NCI-H345 (cell line): ENCODE measurements around the gene TMEM80.

Experiments used
- DNase-seq: peaks from one replicate; lab custom pipeline; 2025; lab: John Stamatoyannopoulos, UW

TMEM80 gene

GRCh38 chr11:699753-700152 is 4.1 kb downstream of the TMEM80 start:
- DNase-seq = no peak

- DNase-seq = no peak
Measured at GRCh38 chr11:701741-702461, 6.3 kb downstream of the TMEM80 start.

GRCh38 chr11:702462-703461 is 7.1 kb downstream of the TMEM80 start:
- DNase-seq = no peak

DNA sequence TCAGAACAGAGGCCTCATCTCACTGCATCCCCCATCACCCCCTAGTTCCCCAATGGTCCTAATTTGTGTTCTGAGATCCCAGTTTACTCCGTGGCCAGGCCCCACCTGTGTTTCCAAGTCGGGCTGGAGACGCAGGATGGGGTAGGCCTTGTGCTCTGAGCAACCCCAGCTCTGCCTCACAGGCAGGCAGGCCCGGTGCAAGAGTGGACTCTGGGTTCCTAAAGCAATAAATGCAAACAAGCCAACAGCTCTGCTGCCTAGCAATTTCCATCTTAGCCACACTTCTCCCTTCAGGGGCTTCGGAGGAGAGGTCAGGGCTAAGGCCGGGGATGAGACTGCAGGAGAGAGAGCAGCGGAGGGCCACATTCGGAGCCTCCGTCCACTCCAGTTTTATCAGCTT is 7.9 kb downstream of the TMEM80 start:
- DNase-seq = no peak

DNA sequence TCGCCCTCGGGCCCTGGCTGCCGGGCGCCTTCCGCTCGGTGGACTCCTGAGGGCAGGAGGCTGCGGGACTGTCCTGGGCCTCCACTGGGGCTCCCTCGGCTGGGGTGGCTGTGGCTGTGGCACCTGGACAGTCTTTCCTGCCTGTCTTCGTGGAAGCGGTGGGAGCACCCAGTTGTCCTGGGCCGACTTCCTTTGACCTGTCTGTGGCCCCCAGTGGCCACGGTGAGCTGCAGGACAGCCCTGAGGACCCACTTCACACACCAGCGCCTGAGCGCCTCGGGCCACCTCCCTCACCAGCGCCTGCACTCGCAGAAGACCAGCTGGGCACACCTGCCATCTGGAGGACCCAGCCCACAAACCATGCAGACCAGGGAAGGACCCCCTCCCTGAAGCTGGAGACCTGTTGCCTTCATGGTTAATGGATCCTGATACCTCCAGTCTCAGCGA is 8.6 kb downstream of the TMEM80 start:
- no peak for DNase-seq

GRCh38 chr11:704781-705645 is 9.4 kb downstream of the TMEM80 start:
- no peak for DNase-seq

DNA sequence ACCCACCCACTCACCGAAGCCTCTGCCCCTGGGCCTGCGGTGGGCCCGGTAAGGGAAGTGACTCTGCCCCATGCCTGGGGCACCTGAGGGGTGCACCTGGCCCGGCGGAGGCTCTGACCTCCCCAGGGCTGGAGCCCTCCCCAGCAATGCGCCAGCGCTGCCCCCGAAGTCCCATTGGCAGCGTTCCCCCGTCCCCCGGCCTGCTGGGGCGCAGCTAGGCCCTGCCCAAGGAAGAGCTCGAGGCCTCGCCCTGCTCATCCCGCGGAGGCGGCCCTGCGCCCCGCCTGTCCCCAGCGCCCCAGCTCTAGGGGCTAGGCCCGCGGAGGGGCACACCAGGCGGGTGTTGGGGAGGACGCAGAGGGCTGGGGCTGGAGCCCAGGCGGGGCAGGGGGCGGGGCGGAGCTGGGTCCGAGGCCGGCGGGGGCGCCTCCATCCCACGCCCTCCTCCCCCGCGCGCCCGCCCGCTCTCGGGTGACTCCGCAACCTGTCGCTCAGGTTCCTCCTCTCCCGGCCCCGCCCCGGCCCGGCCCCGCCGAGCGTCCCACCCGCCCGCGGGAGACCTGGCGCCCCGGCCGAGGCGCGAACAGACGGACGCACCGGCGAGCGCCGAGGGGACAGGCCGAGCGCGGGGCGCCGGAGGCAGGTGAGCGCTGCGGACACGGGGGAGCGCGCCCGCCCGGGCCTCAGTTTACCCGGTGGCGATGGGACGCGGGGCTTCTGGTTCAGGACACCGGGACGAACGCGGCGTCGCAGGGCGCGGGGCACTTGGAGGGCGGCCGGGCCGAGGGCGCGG is 10.2 kb downstream of the TMEM80 start, which contains the start of gene EPS8L2:
Gene EPS8L2 (plus strand): TSS at position 586 of the 793 bp plus-strand sequence. CDS start 3,177 bp downstream, outside the sequence.
- no peak for DNase-seq

DNA sequence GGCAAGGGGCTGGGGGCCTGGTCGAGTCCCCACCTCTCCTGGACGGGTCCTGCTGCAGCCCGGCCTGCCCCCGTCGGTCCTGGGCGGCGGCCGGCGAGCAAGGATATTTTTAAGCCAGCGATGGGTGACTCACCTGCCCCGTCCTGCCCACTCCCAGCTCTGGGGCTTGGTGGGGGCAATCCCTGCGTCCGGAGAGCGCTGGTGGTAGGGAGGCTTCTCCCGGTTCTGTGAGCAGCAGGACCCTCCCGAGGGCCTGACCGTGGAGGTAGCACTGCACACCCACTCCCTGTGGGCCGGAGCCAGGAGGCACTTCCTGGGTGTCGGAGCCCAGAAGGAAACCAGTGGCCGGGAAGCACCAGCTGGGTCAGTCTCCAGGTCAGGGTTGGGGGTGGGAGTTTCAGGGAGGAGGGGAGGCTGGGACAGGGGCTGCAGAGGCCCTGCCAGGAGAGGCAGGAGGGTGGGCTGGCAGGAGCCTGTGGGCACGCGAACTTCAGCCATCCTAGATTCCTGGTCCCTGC is 10.9 kb downstream of the TMEM80 start:
- DNase-seq = no peak

GRCh38 chr11:706957-707816 is 11.6 kb downstream of the TMEM80 start:
- DNase-seq = no peak

DNA sequence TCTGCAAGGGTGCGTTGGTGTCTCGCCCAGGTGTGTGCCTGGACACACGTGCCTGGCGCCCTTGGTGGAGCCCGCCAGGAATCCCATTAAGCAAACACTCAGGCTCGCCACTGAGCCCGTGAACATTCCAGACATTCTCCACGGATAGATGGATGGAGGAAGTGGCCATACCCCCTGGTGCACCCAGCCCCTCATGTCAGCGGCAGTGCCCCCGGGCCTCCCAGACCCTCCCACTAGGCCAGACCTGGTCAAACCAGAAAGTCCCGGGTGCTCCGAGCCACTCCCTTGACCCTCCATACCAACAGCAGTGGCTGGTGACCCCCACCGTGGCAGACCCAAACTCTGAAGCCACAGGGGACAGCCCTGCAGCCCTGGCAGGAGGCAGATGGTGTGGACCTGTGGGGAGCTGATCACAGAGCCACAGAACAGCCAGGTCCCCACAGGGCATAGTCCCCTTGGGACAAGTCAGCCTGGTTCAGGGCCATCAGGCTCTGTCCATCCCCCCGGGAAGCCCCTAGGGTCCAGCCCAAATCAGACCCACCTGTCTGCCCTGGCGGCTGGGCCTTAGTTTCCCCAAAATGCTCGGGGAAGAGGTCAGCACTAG is 12.3 kb downstream of the TMEM80 start:
- no peak for DNase-seq

DNA sequence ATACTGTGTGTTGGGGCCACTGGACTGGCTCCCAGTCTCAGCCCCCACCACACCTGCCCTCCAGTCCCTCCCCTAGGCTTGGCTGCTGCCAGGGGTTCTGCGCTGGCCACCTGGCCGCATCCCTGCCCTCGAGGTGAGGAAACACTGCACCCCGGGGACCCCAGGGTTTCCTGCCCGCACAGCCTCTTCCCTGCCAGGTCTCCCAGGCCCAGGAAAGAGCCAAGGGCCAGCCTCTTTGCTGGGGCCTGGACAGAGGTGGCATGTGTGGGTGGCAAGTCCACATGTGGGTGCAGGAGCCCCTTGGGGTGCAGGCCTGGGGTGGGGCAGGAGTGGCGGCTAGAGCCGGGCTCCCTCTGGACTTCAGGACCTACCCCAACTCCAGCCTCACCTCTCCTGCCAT is 12.9 kb downstream of the TMEM80 start:
- no peak for DNase-seq

DNA sequence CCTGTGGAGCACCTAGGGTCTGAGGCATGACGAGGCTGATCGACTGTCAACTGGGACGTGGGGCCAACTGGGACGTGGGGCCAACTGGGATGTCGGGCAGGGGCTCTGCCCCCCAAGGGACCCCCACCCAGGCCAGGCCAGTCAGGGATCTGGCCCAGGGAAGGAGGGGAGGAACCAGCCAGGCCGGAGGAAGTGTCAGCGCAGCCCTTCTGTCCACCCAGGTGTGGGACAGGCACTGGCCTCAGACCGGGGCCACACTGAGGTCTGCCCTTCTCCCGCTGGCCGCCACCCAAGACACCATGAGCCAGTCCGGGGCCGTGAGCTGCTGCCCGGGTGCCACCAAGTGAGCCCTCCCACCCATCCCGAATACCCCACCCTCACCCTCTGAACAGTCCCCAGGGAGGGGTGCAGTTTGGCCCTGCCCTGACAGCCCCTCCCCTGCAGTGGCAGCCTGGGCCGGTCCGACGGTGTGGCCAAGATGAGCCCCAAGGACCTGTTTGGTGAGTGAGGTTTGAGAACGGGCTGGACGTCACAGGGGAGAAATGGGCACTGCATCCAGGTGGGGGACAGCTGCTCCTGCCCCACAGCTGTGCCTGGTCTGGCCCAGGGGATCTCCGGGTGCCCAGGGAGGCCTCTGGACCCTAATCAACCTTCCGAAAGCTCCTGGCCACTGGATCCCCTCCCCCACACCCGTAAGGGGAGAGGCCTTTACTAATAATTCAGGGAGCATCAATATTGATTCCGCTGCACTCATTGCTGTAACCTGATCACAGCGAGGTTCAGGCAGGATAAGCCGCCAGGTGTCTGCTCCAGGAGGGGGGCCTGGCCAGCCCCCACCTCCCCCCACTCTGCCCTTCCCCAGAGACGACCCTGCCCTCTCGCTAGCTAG is 13.7 kb downstream of the TMEM80 start:
- DNase-seq = no peak

DNA sequence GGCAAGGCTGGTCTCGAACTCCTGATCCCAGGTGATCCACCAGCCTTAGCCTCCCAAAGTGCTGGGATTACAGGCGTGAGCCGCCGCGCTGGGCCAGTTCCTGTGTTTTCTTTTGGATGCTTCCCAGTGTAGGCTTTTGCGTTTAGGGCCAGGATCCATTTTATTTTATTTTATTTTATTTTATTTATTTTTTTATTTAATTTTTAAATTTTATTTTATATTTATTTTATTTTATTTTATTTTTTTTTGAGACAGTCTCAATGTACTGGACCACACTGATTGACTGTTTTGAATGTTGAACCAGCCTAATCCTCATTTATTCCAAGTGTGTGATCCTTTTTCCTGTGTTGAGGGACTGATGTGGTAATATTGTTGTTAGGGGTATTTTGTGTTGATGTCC is 18.8 kb downstream of the TMEM80 start:
- no peak for DNase-seq

DNA sequence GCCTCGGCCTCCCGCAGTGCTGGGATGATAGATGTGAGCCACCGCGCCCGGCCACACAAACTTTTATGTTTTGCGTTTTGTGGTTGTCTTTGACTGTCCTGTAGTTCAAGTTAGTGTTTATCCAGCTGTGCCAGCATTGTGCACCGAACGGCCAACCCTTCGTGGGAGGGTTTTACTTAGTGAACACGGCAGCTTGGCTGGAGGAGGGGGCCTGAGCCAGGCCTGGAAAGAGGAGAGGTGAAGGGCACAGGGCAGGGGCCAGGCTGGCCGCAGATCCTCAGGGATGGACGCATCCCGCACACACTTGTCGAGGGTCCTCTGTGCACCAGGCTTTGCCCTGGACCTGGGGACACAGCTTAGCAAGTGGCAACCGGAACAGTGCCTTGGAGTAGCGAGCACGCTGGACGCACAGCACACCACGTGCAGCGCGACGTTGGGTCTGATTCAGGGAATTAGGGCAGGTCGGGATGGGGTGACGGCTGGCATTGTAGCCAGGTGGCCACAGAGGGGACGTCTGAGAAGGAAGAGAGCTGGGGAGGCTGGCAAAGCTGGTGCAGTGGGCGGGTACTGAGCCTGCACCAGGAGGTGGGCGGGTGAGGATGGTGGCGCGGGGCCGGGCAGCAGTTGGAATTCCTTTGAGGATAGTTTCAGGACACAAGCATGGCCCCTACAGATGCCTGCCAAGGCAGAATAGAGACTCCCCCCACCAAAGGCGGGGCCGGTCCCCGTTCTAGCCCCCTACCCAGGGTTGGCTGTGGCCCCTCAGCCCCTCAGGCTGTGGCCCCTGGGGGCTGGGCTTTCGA is 23.8 kb downstream of the TMEM80 start:
- no peak for DNase-seq

DNA sequence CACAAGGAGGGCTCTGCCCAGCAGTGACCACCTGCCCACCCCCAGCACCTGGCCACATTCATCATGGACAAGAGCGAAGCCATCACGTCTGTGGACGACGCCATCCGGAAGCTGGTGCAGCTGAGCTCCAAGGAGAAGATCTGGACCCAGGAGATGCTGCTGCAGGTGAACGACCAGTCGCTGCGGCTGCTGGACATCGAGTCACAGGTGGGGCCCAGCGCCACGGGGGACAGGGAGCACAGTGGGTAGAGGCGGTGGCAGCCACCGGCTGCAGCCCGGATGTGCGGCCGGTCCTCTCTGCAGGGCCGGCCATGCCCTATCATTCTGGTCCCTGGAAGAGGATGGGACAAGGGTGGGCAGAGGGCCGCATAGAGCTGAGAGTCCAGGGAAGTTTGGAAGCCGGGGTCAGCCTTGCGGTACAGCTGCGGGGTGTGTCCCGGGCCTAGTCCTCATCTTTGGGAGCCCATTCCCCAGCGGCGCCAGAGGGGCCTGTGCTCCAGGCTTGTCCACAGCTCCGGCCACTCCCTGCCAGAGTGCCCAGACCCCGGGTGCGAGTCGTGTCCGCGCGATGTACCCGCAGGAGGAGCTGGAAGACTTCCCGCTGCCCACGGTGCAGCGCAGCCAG is 24.5 kb downstream of the TMEM80 start:
- DNase-seq = no peak

DNA sequence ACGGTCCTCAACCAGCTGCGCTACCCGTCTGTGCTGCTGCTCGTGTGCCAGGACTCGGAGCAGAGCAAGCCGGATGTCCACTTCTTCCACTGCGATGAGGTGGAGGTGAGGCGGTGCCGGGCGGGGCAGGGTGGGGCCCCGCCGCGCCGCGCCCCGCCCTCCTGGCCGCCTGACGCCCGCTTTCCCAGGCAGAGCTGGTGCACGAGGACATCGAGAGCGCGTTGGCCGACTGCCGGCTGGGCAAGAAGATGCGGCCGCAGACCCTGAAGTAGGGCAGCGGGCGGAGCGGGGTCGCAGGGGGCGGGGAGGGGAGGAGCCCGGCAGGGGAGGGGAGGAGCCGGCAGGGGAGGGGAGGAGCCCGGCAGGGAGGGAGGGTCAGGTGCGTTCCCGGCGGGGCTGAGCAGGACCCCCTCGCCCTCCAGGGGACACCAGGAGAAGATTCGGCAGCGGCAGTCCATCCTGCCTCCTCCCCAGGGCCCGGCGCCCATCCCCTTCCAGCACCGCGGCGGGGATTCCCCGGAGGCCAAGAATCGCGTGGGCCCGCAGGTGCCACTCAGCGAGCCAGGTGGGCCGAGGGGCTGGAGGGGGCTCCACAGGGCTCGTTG is 25.1 kb downstream of the TMEM80 start:
- DNase-seq = peak; percentile 53
